Activated naive CD4-positive, alpha-beta T cell (primary cell): ENCODE results near the gene FAM53A.
A peak's percentile ranks its signal among the peaks of the same experiment; 100 is the strongest.

ENCODE experiments used
- DNase-seq, 4 experiments: peaks; one replicate each; lab custom pipeline; 2025; lab: John Stamatoyannopoulos, UW

Gene FAM53A

GRCh38 chr4:1683736-1684505 is at the start of gene FAM53A:
Gene FAM53A, minus strand, starts transcription at chr4:1684313. Its CDS starts 15,572 bp downstream, at chr4:1668741.
- DNase-seq, result peak in 2 of 4 experiments; percentile 29 to 35

- DNase-seq, result no peak
These were observed 48.8 kb upstream of the FAM53A start for GRCh38 chr4:1732911-1733310.

GRCh38 chr4:1731180-1731579 is 47.1 kb upstream of the FAM53A start:
- no peak for DNase-seq

- no peak for DNase-seq
These were observed 46.5 kb upstream of the FAM53A start for GRCh38 chr4:1730532-1731135.

- DNase-seq, result no peak
These were observed 44.2 kb upstream of the FAM53A start for GRCh38 chr4:1728061-1728980.

- no peak for DNase-seq
These were observed 43.3 kb upstream of the FAM53A start for GRCh38 chr4:1727117-1728031.

GRCh38 chr4:1726146-1726934 is 42.2 kb upstream of the FAM53A start:
- peak; percentile 87 to 94 (median 92) for DNase-seq

- DNase-seq, result no peak
These were observed 41.4 kb upstream of the FAM53A start for GRCh38 chr4:1725521-1725920.

- peak in 1 of 4 experiments; percentile 39 for DNase-seq
These were observed 39.2 kb upstream of the FAM53A start for GRCh38 chr4:1723131-1723801.

- DNase-seq, result peak in 1 of 4 experiments; percentile 39
These were observed 38.5 kb upstream of the FAM53A start for GRCh38 chr4:1722551-1723118.

- DNase-seq, result no peak
These were observed 37.8 kb upstream of the FAM53A start for GRCh38 chr4:1721666-1722550.

- peak; percentile 91 to 98 (median 94) for DNase-seq
These were observed 37.0 kb upstream of the FAM53A start, which contains the start of the genes TACC3 and TMEM129 for GRCh38 chr4:1721003-1721665. Gene TACC3, plus strand, starts transcription at chr4:1721521. Its CDS starts 1,901 bp downstream, at chr4:1723422. Gene TMEM129, minus strand, starts transcription at chr4:1721323. Its CDS starts 486 bp downstream, at chr4:1720837.

GRCh38 chr4:1720163-1720983 is 36.3 kb upstream of the FAM53A start:
- peak in 1 of 4 experiments; percentile 33 for DNase-seq

- no peak for DNase-seq
These were observed 34.2 kb upstream of the FAM53A start for GRCh38 chr4:1718095-1718850.

- no peak for DNase-seq
These were observed 33.3 kb upstream of the FAM53A start for GRCh38 chr4:1717129-1718094.
